Fibroblast of peridontal ligament (primary cell): ENCODE data around the gene CYTH3.
"Not testable (repeated sequence)": the region's sequence is repeated elsewhere in the genome, so short reads cannot be mapped to it uniquely, and the experiment has no call there.

ENCODE experiments used
- DNase-seq: peaks from one replicate; pipeline ENCODE4 v3.0.0-alpha.2; 2010; ENCODE audit errors: extremely low read depth

CYTH3 gene

GRCh38 chr7:6272481-6273323, at the start of gene CYTH3:
CYTH3 (minus strand) TSS chr7:6272624; CDS start chr7:6272507, 117 bp downstream.
- peak; percentile 62 for DNase-seq

GRCh38 chr7:6320791-6321190, 48.4 kb upstream of the CYTH3 start:
- DNase-seq: no peak

- DNase-seq: peak; percentile 22
These were observed 45.5 kb upstream of the CYTH3 start for GRCh38 chr7:6317797-6318438.

GRCh38 chr7:6316226-6316625, 43.8 kb upstream of the CYTH3 start:
- no peak for DNase-seq

GRCh38 chr7:6315746-6316145, 43.3 kb upstream of the CYTH3 start:
- DNase-seq: no peak

- DNase-seq: no peak
These were observed 38.0 kb upstream of the CYTH3 start for GRCh38 chr7:6310271-6310993.

- no peak for DNase-seq
These were observed 35.3 kb upstream of the CYTH3 start for GRCh38 chr7:6307762-6308161.

GRCh38 chr7:6306471-6306870, 34.0 kb upstream of the CYTH3 start:
- DNase-seq: no peak

- DNase-seq: no peak
These were observed 32.9 kb upstream of the CYTH3 start for GRCh38 chr7:6305330-6305729.

GRCh38 chr7:6301446-6301845, 29.0 kb upstream of the CYTH3 start:
- DNase-seq: not testable (repeated sequence)

GRCh38 chr7:6299774-6300173, 27.4 kb upstream of the CYTH3 start:
- no peak for DNase-seq

GRCh38 chr7:6294839-6295238, 22.4 kb upstream of the CYTH3 start:
- DNase-seq: no peak

- no peak for DNase-seq
These were observed 20.8 kb upstream of the CYTH3 start for GRCh38 chr7:6293202-6293601.

GRCh38 chr7:6291941-6292340, 19.5 kb upstream of the CYTH3 start:
- DNase-seq: not testable (repeated sequence)

- no peak for DNase-seq
These were observed 19.1 kb upstream of the CYTH3 start for GRCh38 chr7:6291531-6291930.

GRCh38 chr7:6290319-6290741, 17.9 kb upstream of the CYTH3 start:
- DNase-seq: no peak

GRCh38 chr7:6288270-6288860, 15.9 kb upstream of the CYTH3 start:
- no peak for DNase-seq

GRCh38 chr7:6286486-6286885, 14.1 kb upstream of the CYTH3 start:
- DNase-seq: peak; percentile 49

GRCh38 chr7:6284461-6285360, 12.3 kb upstream of the CYTH3 start:
- no peak for DNase-seq

- DNase-seq: no peak
These were observed 11.6 kb upstream of the CYTH3 start for GRCh38 chr7:6284055-6284400.

- DNase-seq: peak; percentile 88
These were observed 11.1 kb upstream of the CYTH3 start for GRCh38 chr7:6283391-6284054.
